Measurements from ENCODE around the gene MCC. TPM values are rescaled to one million over a fixed set of nuclear protein-coding genes. Genes with fewer than 3 reads are reported as not detected.

MCC gene
- polyA plus RNA-seq, 1 donor (not counting 4 experiments of a cell fraction or from before 2014, with no cell fraction given) = 24.6 TPM

DNA sequence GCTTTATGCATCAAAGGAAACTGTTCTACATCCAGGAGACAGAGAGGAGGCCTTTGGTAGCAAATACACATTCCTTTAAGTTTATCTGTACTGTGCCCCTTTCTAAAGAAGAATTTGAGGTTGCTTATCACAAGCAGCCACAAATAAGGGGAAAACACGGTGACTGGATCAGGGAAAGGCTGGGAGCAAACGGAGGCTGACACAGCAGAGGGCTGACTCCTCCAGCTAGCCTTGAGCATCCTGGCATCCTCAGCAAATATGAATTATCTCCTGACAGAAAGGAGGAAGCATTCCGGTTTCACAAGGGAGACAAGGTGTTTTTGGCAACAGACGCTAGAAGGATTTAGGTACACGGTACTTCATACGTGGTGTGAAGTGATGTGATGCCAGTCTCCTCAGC, 378.1 kb downstream of the MCC start:
- FAIRE-seq (peak; percentile 91), DNase-seq (ENCODE audit: low read depth, low spot score) (no peak)
- Histone ChIP-seq H3K4me1 (ENCODE audit: control insufficient read depth, extremely low read depth, insufficient read depth, low read length) (peaks cover 31% of the 10 kb centered on the region), H3K4me3 (ENCODE audit: control insufficient read depth in 2 of 3, extremely low read depth in 1 of 3, insufficient read depth in 2 of 3, low read depth in 1 of 3, low read length in 3 of 3) (no peak overlapping the region), H3K9me3 (ENCODE audit: control insufficient read depth, low read depth, low read length) (no peaks in the 10 kb centered on the region), H4K20me1 (ENCODE audit: control insufficient read depth, extremely low read depth, insufficient read depth, low read length) (peaks cover 3% of the 10 kb centered on the region), H3K9me1 (ENCODE audit: control insufficient read depth, extremely low read depth, insufficient read depth, low read length) (no peaks in the 10 kb centered on the region), H3K79me2 (ENCODE audit: control insufficient read depth, insufficient read depth, low read length) (peaks cover 11% of the 10 kb centered on the region), H2AFZ (ENCODE audit: control insufficient read depth, low read length) (no peak overlapping the region), H3K4me2 (ENCODE audit: control insufficient read depth, extremely low read depth, insufficient read depth, low read depth, low read length) (no peak overlapping the region), H3K36me3 (ENCODE audit: control insufficient read depth in 2 of 2, extremely low read depth in 1 of 2, insufficient read depth in 2 of 2, low read length in 2 of 2) (peaks cover 1 to 5% of the 10 kb centered on the region in 2 experiments), H3K9ac (ENCODE audit: control insufficient read depth, extremely low read depth, insufficient read depth, low read length) (no peak overlapping the region), H3K27me3 (ENCODE audit: control insufficient read depth, extremely low read depth, insufficient read depth, low read length) (no peaks in the 10 kb centered on the region), H3K27ac (ENCODE audit: control insufficient read depth, insufficient read depth, low read length) (no peak overlapping the region)
- dilution Hi-C loops (cut with MboI; ENCODE audit: extremely low pct_ligation_motif_present, low sequenced_read_pairs) = no loop called here
- TF ChIP-seq, protein P1, sequence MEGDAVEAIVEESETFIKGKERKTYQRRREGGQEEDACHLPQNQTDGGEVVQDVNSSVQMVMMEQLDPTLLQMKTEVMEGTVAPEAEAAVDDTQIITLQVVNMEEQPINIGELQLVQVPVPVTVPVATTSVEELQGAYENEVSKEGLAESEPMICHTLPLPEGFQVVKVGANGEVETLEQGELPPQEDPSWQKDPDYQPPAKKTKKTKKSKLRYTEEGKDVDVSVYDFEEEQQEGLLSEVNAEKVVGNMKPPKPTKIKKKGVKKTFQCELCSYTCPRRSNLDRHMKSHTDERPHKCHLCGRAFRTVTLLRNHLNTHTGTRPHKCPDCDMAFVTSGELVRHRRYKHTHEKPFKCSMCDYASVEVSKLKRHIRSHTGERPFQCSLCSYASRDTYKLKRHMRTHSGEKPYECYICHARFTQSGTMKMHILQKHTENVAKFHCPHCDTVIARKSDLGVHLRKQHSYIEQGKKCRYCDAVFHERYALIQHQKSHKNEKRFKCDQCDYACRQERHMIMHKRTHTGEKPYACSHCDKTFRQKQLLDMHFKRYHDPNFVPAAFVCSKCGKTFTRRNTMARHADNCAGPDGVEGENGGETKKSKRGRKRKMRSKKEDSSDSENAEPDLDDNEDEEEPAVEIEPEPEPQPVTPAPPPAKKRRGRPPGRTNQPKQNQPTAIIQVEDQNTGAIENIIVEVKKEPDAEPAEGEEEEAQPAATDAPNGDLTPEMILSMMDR (optimal IDR thresholded peaks at IDR 0.05 in 1 of 3, IDR thresholded peaks at IDR 0.05 in 1 of 3, conservative IDR thresholded peaks at IDR 0.05 in 1 of 3; ENCODE audit: extremely low read depth in 1 of 3, insufficient read depth in 2 of 3, low read length in 3 of 3) = no peak
- TF ChIP-seq EZH2 (IDR thresholded peaks at IDR 0.05; ENCODE audit: low read length) = no peak

DNA sequence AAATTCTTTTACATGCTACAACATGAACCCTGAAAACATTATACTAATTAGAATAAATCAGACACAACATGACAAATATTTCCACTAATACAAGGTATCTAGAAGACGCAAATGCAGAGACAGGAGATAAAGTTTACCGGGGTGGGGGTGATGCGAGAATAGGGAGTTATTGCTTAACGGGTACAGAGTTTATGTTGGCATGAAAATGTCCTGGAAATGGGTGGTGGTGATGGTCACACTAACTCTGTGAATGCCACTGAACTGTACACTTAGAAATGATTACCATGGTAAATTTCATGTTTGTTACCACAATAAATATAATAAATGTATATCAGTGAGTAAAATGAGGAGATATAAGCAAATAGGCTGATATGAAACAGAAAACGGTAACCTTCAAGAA, 378.9 kb downstream of the MCC start:
- DNase-seq (ENCODE audit: low read depth, low spot score) (no peak), FAIRE-seq (no peak)
- peak overlapping the region; percentile 55 for H3K4me2 ChIP-seq (ENCODE audit: control insufficient read depth, extremely low read depth, insufficient read depth, low read depth, low read length)
- no peaks in the 10 kb centered on the region for H3K27me3 ChIP-seq (ENCODE audit: control insufficient read depth, extremely low read depth, insufficient read depth, low read length)
- peaks cover 1 to 5% of the 10 kb centered on the region in 2 experiments for H3K36me3 ChIP-seq (ENCODE audit: control insufficient read depth in 2 of 2, extremely low read depth in 1 of 2, insufficient read depth in 2 of 2, low read length in 2 of 2)
- H3K4me1 ChIP-seq (ENCODE audit: control insufficient read depth, extremely low read depth, insufficient read depth, low read length) = peaks cover 31% of the 10 kb centered on the region
- H3K9ac ChIP-seq (ENCODE audit: control insufficient read depth, extremely low read depth, insufficient read depth, low read length) = no peak overlapping the region
- no peaks in the 10 kb centered on the region for H3K9me1 ChIP-seq (ENCODE audit: control insufficient read depth, extremely low read depth, insufficient read depth, low read length)
- H3K9me3 ChIP-seq (ENCODE audit: control insufficient read depth, low read depth, low read length) = no peaks in the 10 kb centered on the region
- H3K4me3 ChIP-seq (ENCODE audit: control insufficient read depth in 2 of 3, extremely low read depth in 1 of 3, insufficient read depth in 2 of 3, low read depth in 1 of 3, low read length in 3 of 3) = no peak overlapping the region
- peak overlapping the region; percentile 49 for H3K27ac ChIP-seq (ENCODE audit: control insufficient read depth, insufficient read depth, low read length)
- H4K20me1 ChIP-seq (ENCODE audit: control insufficient read depth, extremely low read depth, insufficient read depth, low read length) = peaks cover 3% of the 10 kb centered on the region
- no peak for TF ChIP-seq EZH2 (IDR thresholded peaks at IDR 0.05; ENCODE audit: low read length)
- TF ChIP-seq, protein P1 (optimal IDR thresholded peaks at IDR 0.05 in 1 of 3, IDR thresholded peaks at IDR 0.05 in 1 of 3, conservative IDR thresholded peaks at IDR 0.05 in 1 of 3; ENCODE audit: extremely low read depth in 1 of 3, insufficient read depth in 2 of 3, low read length in 3 of 3) = no peak
- H3K79me2 ChIP-seq (ENCODE audit: control insufficient read depth, insufficient read depth, low read length) = peaks cover 11% of the 10 kb centered on the region
- H2AFZ ChIP-seq (ENCODE audit: control insufficient read depth, low read length) = no peak overlapping the region
- dilution Hi-C loops (cut with MboI; ENCODE audit: extremely low pct_ligation_motif_present, low sequenced_read_pairs) = no loop called here
